GM18861 (cell line): ENCODE data around the gene ZNF692.
"Not testable (repeated sequence)": the region's sequence is repeated elsewhere in the genome, so short reads cannot be mapped to it uniquely, and the experiment has no call there.

Experiments used
- ATAC-seq: cut with Tn5 transposase; IDR thresholded peaks from one replicate; pipeline ENCODE4 v1.9.1; 2021; ENCODE audit not compliant: unreplicated experiment

The ZNF692 gene

DNA sequence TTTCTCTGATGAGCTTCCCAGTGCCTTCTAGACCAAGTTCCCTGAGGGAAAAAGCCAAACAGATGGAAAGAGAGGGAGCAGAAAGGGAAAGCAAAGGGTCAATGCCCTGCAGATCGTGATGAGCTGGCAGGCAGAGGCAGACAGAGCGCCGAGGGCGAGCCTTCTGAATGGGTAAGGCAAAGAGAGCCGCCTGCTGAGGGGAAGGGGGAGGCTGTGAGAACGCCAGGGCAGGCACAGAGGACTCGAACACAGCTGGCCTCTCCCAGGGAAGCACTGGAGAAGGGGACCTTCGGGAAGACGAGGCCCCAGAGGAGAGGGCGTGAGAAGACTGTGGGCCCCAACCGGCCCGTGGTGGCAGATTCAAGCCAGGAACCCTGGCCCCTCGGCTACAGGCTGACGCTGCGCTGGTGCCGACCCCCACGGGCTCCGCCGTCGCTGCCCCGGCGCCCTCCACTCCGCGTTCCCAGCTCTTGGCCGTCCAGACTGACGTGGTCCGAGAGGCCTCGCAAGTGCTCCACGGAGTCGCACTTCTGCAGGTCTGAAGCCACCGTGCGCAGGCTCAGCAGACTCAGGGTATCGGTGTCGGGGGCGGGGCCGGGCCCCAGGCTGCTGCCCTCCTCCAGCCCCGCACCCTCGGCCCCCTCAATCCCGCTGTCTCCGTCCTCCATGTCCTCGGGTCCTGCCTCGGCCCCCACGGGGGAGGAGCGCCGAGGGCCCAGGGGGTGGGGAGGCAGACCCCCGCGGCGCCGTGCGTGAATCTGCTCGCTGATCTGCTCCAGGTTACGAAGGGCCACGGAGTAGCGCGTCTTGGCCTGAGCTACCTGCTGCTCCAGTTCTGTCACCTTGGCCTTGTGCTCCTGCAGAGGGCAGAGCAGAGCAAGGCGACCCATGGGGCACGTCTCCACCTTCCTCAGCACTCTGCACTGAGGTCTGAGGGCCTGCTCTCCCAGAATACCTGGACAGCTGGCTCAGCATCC, 47.1 kb downstream of the ZNF692 start:
- ATAC-seq = no peak

GRCh38 chr1:248810727-248811513, 48.0 kb downstream of the ZNF692 start:
- ATAC-seq = no peak

DNA sequence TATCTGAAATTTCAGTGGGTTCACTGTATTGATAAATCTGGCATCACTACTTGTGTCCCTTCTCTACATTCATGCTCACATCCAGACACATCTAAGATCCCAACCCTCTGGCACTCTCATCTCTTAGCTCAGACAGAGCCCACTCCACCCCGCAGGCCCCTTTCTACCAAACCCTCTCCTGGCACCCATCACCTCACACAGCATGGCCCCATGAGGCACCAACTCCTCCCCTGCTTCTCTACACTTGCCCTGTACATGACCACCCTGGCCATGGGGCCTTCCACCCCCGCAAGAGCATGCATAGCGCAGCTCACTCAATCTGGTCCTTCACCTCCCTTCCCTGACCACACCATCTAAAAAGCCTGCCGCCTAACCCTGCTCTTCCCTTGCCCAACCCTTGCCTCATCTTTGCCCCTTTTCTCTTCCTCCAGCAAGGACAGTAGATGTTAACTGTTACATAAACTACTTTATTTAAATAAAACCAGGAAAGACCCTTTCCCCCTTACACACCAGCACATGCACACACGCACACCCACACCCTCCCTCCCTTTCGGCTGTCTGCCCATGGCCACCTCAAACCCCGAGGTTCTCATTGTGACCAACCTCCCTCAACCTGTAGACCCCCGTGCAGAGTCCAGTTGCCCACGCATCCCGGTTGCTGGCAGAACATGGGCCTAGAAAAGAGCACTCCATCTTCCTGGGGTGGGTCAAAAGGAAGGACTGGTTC, 48.7 kb downstream of the ZNF692 start:
- no peak for ATAC-seq

- no peak for ATAC-seq
Measured at GRCh38 chr1:248808876-248809275, 50.0 kb downstream of the ZNF692 start.

GRCh38 chr1:248807067-248807737, 51.7 kb downstream of the ZNF692 start:
- ATAC-seq = peak; percentile 44

DNA sequence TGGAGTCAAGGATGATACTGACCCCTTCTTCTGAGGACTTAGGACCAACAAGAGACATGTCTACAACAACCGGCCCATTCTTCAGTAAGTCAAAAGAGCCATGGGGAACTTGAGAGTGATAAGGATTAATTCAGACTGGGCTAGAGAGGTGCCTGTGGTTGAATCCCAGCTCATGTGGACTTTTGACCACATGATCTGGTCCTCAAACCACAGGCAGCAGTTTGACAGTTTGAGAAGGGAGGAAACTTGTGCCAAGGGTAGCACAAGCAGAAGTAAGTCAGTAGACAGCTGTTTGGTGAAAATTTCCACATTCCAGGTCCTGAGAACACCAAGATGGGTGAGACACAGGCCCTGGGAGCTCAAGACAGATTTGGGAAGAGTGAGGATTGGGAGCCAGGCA, 53.0 kb downstream of the ZNF692 start:
- ATAC-seq = no peak

DNA sequence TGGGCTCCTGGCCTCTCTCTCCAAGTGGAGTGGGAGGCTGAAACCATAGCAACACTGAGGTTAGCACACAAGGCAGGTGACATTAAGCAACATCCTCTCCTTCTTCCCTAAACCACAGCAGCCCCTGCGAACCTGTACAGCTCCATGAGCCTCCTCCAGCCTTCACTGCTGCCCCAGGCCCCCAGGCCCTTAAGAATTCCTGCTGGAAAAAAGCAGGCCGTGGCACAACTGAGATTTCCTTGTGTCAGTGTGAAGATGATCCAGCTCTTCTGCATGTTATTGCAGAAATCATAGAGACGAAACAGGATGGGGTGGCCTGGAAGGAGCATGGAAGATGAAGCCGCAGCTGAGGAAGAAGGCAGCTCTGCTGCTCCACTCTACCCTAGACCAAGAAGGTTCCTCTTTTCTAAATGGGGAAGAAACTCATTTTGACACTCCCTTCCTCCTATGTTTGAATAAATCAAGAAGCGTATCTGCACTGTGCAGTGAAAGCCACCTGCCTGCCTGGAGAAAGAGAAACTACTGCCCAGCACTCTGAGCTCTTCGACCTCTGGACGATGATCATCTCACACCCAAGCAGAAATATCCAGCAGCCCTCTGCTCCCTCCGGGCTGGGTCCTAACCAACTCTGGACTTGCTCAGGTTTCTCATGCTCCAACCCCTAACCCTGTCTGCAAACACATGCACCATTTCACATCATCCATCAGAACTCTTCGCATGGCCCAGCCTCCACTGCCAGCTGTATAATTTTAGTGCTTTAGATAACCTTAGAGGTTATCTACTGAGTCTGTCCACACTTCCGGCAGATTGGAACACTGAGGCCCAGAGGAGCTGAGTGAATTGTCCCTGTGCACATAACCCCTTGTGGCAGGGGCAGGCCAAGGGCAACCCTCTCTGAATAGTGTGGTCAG, 53.9 kb downstream of the ZNF692 start:
- ATAC-seq = peak; percentile 95

GRCh38 chr1:248803501-248803900, 55.4 kb downstream of the ZNF692 start:
- ATAC-seq = not testable (repeated sequence)

DNA sequence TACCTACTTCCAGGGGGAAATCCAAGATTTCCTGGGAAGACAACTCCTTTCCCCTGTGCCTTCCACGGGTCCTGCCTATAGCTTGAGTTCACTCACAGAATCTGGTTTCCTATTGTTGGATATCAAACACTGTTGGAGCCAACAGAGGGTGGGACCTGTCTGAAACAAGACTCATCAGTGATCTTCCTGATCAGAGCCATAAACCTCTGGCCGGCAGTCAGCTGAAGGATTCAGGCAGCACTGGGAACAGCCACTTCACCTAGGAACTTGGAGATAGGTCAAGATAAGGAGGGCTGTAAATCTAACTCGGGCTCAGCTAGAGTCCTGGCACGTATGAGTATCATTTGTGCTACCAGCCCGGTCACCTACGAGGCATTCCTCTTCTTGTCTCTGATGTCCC, 56.4 kb downstream of the ZNF692 start:
- ATAC-seq = no peak

- no peak for ATAC-seq
Measured at GRCh38 chr1:248800459-248800858, 58.4 kb downstream of the ZNF692 start.
